Amniotic epithelial cell (primary cell): ENCODE data around the gene GLI1.
"Not testable (repeated sequence)": the region's sequence is repeated elsewhere in the genome, so short reads cannot be mapped to it uniquely, and the experiment has no call there.

Source experiments
- DNase-seq: peaks from one replicate; pipeline ENCODE4 v3.0.0-alpha.2; 2010; ENCODE audit warnings: low read depth

The GLI1 gene

GRCh38 chr12:57497223-57498131 is 37.9 kb downstream of the GLI1 start:
- no peak for DNase-seq

- DNase-seq, result no peak
Measured at GRCh38 chr12:57498132-57498502, 38.5 kb downstream of the GLI1 start.

- DNase-seq, result no peak
Measured at GRCh38 chr12:57498571-57498970, 39.0 kb downstream of the GLI1 start.

GRCh38 chr12:57500213-57500612 is 40.6 kb downstream of the GLI1 start:
- no peak for DNase-seq

- DNase-seq, result not testable (repeated sequence)
Measured at GRCh38 chr12:57502311-57502969, 42.9 kb downstream of the GLI1 start.

- DNase-seq, result not testable (repeated sequence)
Measured at GRCh38 chr12:57506541-57506940, 47.0 kb downstream of the GLI1 start.

- not testable (repeated sequence) for DNase-seq
Measured at GRCh38 chr12:57507796-57508195, 48.2 kb downstream of the GLI1 start.

GRCh38 chr12:57511161-57511560 is 51.6 kb downstream of the GLI1 start:
- DNase-seq, result no peak

- DNase-seq, result no peak
Measured at GRCh38 chr12:57511588-57512325, 52.2 kb downstream of the GLI1 start.

- no peak for DNase-seq
Measured at GRCh38 chr12:57512665-57513064, 53.1 kb downstream of the GLI1 start.

- DNase-seq, result no peak
Measured at GRCh38 chr12:57513266-57513665, 53.7 kb downstream of the GLI1 start.

GRCh38 chr12:57513677-57514076 is 54.1 kb downstream of the GLI1 start:
- not testable (repeated sequence) for DNase-seq

- not testable (repeated sequence) for DNase-seq
Measured at GRCh38 chr12:57514246-57514645, 54.7 kb downstream of the GLI1 start.

- DNase-seq, result no peak
Measured at GRCh38 chr12:57514720-57515407, 55.3 kb downstream of the GLI1 start.

GRCh38 chr12:57515408-57515933 is 55.9 kb downstream of the GLI1 start:
- DNase-seq, result no peak

- DNase-seq, result peak; percentile 39
Measured at GRCh38 chr12:57515934-57516541, 56.5 kb downstream of the GLI1 start.

GRCh38 chr12:57516617-57517153 is 57.1 kb downstream of the GLI1 start:
- DNase-seq, result no peak

GRCh38 chr12:57517187-57517586 is 57.6 kb downstream of the GLI1 start:
- DNase-seq, result peak; percentile 42

- not testable (repeated sequence) for DNase-seq
Measured at GRCh38 chr12:57517718-57518117, 58.1 kb downstream of the GLI1 start.

GRCh38 chr12:57518176-57518919 is 58.8 kb downstream of the GLI1 start:
- peak; percentile 20 for DNase-seq
